ENCODE measurements around the gene STRAP.

DNA sequence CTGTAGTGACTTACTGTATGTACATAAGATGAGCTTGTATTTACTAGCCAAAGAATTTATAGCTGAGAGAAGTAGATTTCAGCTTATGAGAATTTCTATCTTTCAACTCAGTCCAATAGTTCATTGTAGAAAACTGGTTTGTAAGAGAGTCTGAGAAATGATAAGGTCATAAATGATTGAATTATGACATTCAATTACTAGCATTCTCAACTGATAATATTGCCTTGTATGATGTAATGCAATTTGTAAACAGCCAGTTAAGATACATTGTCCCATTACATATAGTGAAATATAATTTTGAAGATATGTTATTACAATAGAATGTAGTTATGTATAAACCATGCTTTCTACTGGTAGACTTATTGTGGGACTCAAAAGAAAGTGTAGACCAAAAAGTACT is 42.5 kb upstream of the STRAP start:
- TF ChIP-seq, protein P1, sequence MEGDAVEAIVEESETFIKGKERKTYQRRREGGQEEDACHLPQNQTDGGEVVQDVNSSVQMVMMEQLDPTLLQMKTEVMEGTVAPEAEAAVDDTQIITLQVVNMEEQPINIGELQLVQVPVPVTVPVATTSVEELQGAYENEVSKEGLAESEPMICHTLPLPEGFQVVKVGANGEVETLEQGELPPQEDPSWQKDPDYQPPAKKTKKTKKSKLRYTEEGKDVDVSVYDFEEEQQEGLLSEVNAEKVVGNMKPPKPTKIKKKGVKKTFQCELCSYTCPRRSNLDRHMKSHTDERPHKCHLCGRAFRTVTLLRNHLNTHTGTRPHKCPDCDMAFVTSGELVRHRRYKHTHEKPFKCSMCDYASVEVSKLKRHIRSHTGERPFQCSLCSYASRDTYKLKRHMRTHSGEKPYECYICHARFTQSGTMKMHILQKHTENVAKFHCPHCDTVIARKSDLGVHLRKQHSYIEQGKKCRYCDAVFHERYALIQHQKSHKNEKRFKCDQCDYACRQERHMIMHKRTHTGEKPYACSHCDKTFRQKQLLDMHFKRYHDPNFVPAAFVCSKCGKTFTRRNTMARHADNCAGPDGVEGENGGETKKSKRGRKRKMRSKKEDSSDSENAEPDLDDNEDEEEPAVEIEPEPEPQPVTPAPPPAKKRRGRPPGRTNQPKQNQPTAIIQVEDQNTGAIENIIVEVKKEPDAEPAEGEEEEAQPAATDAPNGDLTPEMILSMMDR (IDR thresholded peaks at IDR 0.05; ENCODE audit: borderline replicate concordance, extremely low read depth, low read length, poor library complexity, severe bottlenecking): no peak
- no peak for TF ChIP-seq EZH2 (IDR thresholded peaks at IDR 0.05; ENCODE audit: borderline replicate concordance, low read depth, low read length, severe bottlenecking)
